GM18499 (cell line): ENCODE results near the gene SOX8.

Experiments used
- ATAC-seq: cut with Tn5 transposase; IDR thresholded peaks from one replicate; pipeline ENCODE4 v1.9.1; 2021; ENCODE audit warnings: moderate number of reproducible peaks; ENCODE audit not compliant: insufficient read depth, unreplicated experiment

SOX8 gene

DNA sequence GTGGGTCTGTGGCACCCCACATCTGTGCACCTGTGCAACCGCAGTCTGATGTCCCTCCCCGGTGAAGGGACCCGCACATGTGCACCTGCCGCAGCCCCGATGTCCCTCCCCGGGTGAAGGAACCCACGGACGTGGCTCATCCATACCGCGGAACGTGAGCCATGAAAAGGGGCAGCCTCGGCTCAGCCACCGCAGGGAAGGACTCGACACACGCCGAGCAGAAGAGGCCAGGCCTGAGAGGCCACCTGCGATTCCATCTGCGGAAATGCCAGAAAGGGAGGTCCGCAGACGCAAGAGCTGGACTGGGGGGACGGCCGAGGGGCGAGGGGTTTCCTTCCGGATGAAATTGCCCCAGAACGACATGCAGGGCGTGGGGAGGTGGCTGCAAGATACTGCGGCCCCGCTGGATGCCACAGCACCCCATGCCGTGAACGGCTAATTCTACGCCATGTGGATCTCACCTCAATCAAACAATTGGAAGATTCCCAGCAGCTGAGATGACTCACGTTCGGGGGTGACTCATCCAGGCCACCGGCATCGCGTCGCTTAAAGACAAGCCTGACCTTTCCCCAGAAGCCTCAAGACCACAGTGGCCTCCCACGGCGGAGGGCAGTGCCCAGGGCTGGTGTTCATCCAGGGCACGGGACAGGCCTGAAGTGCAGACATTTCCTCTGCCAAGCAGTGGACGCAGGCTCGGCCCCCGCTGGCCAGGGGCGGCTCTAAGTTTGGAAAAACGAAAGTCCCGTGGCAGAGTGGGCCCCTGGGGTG, 21.0 kb downstream of the SOX8 start:
- no peak for ATAC-seq

DNA sequence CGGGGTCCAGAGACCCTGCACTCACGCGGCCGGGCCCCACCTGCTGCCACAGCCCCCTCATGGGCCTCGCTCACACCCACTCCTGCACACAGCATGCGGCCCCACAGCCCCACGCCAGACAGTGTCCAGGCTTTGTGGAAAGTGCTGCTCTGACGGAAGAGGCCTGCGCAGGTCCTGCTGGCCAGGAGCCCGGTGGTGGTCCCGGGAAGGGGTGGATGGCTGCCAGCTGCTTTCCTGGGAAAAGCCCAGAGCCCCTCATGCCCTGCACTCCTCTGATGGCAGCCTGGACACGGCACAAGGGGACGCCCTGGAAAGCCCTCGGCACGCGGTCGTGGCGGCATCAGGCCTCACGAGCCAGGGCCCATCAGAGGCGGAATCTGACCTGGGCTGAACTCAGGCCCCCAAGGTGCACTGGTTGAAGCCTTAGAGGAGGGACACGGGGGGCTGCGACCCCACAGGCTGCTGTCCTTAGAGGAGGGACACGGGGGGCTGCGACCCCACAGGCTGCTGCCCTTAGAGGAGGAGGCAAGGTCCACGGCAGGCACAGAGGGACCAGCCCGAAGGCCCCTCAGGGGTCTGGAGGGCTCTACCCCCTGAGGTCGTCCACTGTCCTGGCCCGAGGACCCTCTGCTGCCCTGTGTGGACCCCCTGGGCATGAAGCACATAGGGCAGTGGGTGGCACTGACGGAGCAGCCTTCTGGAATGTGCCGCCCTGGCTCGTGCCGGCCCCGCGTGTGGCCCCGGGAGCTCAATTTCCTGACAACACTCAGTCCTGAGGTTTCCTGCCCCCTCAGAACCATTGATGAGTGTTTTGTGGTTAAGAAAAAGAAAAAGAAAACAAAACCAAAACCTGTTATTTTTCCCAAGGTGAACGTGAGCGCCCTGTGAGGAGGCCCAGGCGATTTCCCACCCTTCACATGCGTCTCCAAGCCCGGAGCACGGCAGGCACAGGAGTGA, 22.1 kb downstream of the SOX8 start:
- no peak for ATAC-seq

DNA sequence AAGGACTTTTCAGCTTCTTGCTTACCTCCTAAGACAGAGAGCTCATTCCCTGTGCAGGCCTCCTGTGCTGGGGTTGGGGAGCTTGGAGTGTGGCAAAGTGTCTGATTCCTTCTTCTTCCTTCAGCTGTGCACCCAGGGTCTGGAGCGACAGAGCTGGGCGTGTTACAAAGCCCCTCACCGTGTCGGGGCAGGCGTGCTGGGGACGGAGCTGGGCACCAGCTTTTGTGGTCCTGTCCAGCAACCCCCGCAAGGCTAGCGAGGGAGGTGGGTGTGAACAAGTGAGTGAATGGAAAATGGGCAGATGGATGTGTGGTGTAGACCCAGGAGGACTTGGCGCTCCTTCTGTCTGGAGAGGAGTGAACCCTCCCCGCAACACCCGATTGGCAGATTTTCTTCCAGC, 23.7 kb downstream of the SOX8 start:
- ATAC-seq: no peak

DNA sequence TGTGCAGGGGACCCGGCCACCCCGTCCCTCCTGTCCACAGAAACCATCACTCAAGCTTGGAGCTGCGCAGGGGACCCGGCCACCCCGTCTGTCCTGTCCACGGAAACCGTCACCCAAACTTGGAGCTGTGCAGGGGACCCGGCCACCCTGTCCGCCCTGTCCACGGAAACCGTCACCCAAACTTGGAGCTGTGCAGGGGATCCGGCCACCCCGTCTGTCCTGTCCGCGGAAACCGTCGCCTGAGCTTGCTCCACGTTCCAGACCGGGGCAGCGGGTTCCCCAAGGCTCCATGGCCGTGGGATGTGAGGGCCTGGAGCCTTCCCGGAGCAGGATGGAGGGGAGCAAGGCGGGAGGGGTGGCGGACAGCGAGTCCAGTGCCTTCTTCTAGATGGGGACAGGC, 25.2 kb downstream of the SOX8 start:
- ATAC-seq: no peak

- ATAC-seq: no peak
Observed at GRCh38 chr16:1007284-1007850, 25.8 kb downstream of the SOX8 start.

DNA sequence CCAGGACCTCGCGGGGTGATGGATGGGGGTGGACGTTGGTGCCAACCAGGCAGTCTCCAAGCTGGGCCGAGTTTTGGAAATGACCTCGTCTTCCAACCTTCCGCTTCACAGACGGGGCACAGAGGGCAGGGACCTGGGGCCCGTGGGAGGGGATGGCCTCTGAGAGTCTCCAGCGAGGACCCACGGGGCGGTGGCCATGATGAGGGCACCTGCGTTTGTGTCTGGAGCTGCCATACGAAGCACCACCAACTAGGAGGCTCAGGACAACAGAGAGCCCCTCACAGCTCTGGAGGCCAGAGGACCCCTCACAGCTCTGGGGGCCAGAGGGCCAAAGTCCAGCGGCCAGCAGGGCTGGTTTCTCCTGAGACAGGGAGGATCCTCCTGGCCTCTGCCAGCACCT, 26.5 kb downstream of the SOX8 start:
- no peak for ATAC-seq

DNA sequence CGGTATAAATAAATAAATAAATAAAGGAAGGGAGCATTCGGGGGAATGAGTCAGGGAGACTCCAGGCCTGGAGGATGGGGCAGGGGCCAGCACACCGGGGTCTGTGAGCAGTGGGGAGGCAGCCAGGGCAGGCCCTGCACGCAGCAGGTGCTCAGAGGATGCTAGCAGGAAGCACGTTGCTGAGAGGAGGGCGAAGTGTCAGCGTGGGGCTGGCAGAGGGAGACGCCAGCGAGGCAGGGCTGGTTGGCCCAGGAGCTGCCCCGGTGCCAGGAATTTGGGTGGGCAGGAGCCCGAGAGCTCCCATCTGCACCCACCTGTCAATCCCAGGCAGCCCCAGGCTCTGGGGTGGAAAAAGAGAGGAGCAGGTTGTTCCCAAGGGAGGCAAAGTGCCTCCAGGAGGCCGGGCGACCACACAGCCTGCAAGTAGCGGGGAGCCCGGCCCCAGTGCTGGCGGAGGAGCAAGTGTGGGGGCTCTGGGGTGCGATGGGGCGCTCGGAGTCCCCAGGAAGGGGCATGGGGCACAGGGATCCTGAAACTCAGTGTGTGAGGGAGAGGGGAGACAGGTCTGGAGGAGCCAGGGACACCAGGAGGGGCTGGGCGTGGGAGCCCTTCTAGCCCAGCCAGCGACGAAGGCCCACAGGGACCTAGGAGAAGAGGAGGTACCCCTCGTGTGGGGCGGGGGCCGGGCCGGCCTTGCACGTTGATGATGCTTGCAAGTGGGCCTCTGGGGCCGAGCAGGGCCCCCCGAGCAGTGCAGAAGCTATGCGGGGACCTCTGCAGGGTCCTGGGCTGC, 28.0 kb downstream of the SOX8 start:
- ATAC-seq: no peak

DNA sequence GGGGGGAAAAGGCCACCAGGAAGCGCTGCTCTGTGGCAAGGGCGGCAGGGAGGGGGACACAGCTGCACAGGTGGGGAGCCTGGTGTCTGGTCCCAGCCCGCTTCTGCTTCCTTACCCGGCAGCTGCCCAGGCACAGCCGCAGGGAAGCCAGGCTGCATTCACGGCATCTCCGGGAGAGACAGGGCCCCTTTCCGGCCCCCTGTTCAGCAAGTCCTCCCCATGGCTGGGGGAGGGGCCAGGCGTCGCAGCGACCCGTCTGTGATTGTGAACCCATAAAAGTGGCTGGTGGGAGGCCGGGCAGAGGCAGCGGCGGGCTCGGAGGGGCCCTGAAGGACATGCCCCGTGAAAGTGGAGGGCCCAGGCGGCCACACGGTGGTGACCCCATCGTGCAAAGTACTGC, 28.7 kb downstream of the SOX8 start:
- no peak for ATAC-seq

DNA sequence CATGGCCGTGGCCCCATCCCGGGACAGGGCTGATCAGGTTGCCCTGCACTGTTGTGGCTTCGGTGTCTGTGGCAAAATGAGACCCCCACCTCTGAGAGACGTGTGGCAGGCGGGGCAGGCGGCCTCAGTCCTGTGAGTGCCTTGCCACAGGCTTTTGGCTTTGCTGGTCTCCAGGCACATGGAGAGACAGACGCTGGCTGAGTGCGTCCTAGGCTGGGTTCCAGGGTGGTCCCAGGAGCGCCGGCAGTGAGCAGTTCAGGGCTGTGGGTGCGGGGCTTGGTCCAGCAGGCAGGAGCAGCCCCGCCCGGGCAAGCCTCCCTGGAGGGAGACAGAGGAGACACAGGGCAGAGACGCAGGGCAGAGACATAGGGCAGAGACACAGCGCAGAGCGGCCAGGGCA, 29.2 kb downstream of the SOX8 start:
- no peak for ATAC-seq

DNA sequence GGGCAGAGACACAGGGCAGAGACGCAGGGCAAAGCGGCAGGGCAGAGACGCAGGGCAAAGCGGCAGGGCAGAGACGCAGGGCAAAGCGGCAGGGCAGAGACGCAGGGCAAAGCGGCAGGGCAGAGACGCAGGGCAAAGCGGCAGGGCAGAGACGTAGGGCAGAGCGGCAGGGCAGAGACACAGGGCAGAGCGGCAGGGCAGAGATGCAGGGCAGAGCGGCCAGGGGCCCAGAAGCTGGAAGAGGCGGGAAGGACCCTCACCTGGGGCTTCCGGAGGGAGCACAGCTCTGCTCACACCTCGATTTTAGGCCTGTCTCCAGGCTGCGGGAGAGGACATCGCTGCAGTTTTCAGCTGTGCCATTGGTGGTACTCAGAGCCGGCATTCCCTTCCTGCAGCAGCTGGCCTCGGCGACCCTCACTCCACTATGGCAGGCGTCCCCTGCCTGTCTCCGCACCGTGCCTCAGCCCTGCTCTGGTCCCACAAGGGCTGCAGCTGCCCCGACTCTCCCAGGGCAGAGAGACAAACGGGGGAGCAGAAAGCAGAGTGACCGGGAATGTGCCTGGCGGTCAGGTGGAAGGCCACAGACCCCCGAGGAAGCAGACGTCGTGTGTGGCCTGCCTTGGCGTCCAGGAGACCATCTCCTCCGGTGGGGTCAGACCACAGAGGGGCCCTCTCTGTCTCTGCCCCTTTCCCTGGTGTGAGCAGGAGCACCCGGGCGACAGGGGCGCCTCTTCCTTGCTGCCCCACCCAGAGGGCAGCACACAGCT, 29.9 kb downstream of the SOX8 start:
- no peak for ATAC-seq

DNA sequence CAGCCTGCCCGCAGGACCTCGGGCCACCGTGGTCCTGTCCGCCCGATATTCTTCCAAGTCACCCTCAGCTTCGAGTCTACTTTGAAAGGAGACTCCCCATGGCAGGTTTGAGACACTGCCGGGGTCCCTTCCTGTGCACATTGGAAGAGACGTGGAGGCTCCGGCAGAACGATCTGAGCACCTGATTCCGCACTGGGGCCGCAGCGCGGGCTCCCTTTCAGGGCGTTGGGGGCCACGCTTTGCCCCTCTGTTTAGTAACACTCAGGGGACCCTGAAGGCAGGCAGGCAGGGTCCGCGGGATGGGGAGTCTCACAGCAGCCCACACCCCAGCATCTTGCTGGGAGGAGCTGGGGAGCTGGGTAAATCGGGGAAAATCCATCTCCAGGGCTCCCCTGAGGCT, 30.6 kb downstream of the SOX8 start:
- no peak for ATAC-seq

GRCh38 chr16:1012722-1013592, 31.4 kb downstream of the SOX8 start:
- ATAC-seq: no peak

GRCh38 chr16:1013593-1013900, 32.0 kb downstream of the SOX8 start:
- no peak for ATAC-seq

GRCh38 chr16:1014221-1014620, 32.7 kb downstream of the SOX8 start:
- ATAC-seq: no peak

DNA sequence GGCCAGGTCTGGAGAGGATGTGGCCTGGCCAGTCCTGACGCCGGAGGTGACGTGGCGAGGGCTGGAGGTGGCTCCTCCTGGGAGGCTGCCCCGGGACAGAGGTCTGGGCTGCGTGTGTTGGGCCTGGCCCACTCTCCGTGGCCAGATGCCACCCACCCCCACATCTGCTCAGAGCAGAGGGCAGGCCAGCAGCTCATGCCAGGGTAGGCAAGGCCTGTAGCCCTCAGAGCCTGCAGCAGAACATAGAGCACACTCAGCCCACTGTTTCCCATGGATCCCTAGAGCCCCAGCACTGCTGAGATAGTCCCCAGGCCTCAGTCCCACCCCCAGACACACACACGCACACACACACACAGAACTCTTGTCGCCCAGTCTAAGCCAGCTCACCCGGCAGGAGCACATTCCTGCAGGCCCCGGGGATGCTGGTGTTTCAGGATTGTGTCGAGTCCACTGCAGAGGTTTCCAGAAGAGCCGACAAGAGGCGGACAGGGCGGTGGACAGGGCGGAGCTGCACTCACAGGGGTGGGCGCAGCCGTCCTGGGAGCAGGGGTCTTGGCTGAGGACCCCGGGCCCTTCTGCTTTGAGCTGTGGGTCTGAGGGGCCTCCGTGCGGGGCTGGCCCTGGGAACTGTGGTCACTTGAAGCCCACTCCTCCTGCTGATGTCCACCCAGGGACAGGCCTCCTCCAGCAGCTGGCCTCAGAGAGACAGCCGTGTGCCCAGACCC, 33.4 kb downstream of the SOX8 start:
- no peak for ATAC-seq

- no peak for ATAC-seq
Observed at GRCh38 chr16:1018447-1019198, 37.1 kb downstream of the SOX8 start.

GRCh38 chr16:1019231-1020090, 37.9 kb downstream of the SOX8 start:
- ATAC-seq: no peak
